GM18526 (cell line): ENCODE data around the gene SMYD3.

Source experiments
- POLR2A ChIP-seq: IDR thresholded peaks from 3 replicates; pipeline ENCODE4 v1.6.1; 2011; ENCODE audit not compliant: insufficient read length; ENCODE audit errors: extremely low read depth

SMYD3 gene

GRCh38 chr1:245840971-245841370 is 666.1 kb downstream of the SMYD3 start:
- TF ChIP-seq POLR2A: no peak

GRCh38 chr1:245837718-245838117 is 669.4 kb downstream of the SMYD3 start:
- TF ChIP-seq POLR2A: no peak

GRCh38 chr1:245835386-245835785 is 671.7 kb downstream of the SMYD3 start:
- no peak for TF ChIP-seq POLR2A

- TF ChIP-seq POLR2A: no peak
Observed at GRCh38 chr1:245834002-245834401, 673.1 kb downstream of the SMYD3 start.

- no peak for TF ChIP-seq POLR2A
Observed at GRCh38 chr1:245832771-245833527, 674.1 kb downstream of the SMYD3 start.

- no peak for TF ChIP-seq POLR2A
Observed at GRCh38 chr1:245831518-245831917, 675.6 kb downstream of the SMYD3 start.

- TF ChIP-seq POLR2A: no peak
Observed at GRCh38 chr1:245829826-245830225, 677.3 kb downstream of the SMYD3 start.

GRCh38 chr1:245829194-245829593 is 677.9 kb downstream of the SMYD3 start:
- no peak for TF ChIP-seq POLR2A

- no peak for TF ChIP-seq POLR2A
Observed at GRCh38 chr1:245827301-245827700, 679.8 kb downstream of the SMYD3 start.

- no peak for TF ChIP-seq POLR2A
Observed at GRCh38 chr1:245825128-245825901, 681.8 kb downstream of the SMYD3 start.

GRCh38 chr1:245823408-245824147 is 683.5 kb downstream of the SMYD3 start:
- no peak for TF ChIP-seq POLR2A

- no peak for TF ChIP-seq POLR2A
Observed at GRCh38 chr1:245822996-245823395, 684.1 kb downstream of the SMYD3 start.

GRCh38 chr1:245814651-245815050 is 692.4 kb downstream of the SMYD3 start:
- no peak for TF ChIP-seq POLR2A

GRCh38 chr1:245812278-245812677 is 694.8 kb downstream of the SMYD3 start:
- TF ChIP-seq POLR2A: no peak

- no peak for TF ChIP-seq POLR2A
Observed at GRCh38 chr1:245810789-245811337, 696.2 kb downstream of the SMYD3 start.
